HepG2 (cell line): Measurements from ENCODE around the gene LMAN2L. TPM values are rescaled to one million over a fixed set of nuclear protein-coding genes. Genes with fewer than 3 reads are reported as not detected.
A peak's percentile ranks its signal among the peaks of the same experiment; 100 is the strongest.

Source experiments
- FOXO1 ChIP-seq: sonication (generic); formaldehyde crosslinking; IDR thresholded peaks from 2 replicates; pipeline ENCODE4 v1.4.0; 2020; ENCODE audit warnings: missing genetic modification reagents
- FOXP1 ChIP-seq, 2 experiments: fragments of 450-650 bp in 1 of 2; IDR thresholded peaks; 2 replicates each; pipeline ENCODE4 v1.6.1; 2017 to 2018; ENCODE audit warnings: antibody characterized with exemption in 1 of 2
- GATA4 ChIP-seq: sonication (generic); IDR thresholded peaks from 2 replicates; pipeline ENCODE4 v1.6.1; 2016; ENCODE audit warnings: antibody characterized with exemption, low read depth, borderline replicate concordance
- NFE2L2 ChIP-seq: fragments of 150-350 bp; IDR thresholded peaks from 2 replicates; pipeline ENCODE4 v1.6.1; 2014; ENCODE audit warnings: low read length
- NONO ChIP-seq, 2 experiments: fragments of 450-650 bp in 1 of 2; sonication (generic) in 1 of 2; formaldehyde crosslinking in 1 of 2; IDR thresholded peaks in 1 of 2; conservative IDR thresholded peaks in 1 of 2; 2 replicates each; pipeline versions ENCODE4 v1.6.1 to v1.8.0; 2017 to 2022; ENCODE audit warnings: mild to moderate bottlenecking in 1 of 2, missing genetic modification reagents in 1 of 2, moderate library complexity in 1 of 2
- ONECUT2 ChIP-seq: sonication (generic); formaldehyde crosslinking; IDR thresholded peaks from 2 replicates; pipeline ENCODE4 v1.4.0; 2020; ENCODE audit warnings: missing genetic modification reagents
- SMAD1 ChIP-seq: sonication (generic); formaldehyde crosslinking; IDR thresholded peaks from 2 replicates; pipeline ENCODE4 v1.4.0; 2020; ENCODE audit warnings: missing genetic modification reagents, low read depth, mild to moderate bottlenecking, borderline replicate concordance
- ZNF160 ChIP-seq: sonication (generic); formaldehyde crosslinking; IDR thresholded peaks from 2 replicates; pipeline ENCODE4 v1.8.0; 2022; ENCODE audit warnings: mild to moderate bottlenecking, inconsistent platforms, missing genetic modification reagents
- ZNF3 ChIP-seq: IDR thresholded peaks from 2 replicates; pipeline ENCODE4 v1.7.0; 2017; ENCODE audit warnings: inconsistent platforms
- ZNF30 ChIP-seq: sonication (generic); formaldehyde crosslinking; IDR thresholded peaks from 2 replicates; pipeline ENCODE4 v1.5.0; 2020; ENCODE audit warnings: mild to moderate bottlenecking, missing genetic modification reagents
- ZNF34 ChIP-seq: sonication (generic); formaldehyde crosslinking; IDR thresholded peaks from 2 replicates; pipeline ENCODE4 v1.4.0; 2020; ENCODE audit warnings: mild to moderate bottlenecking, missing genetic modification reagents, borderline replicate concordance
- ZNF558 ChIP-seq: sonication (generic); formaldehyde crosslinking; IDR thresholded peaks from 2 replicates; pipeline ENCODE4 v1.9.0; 2022; ENCODE audit warnings: mild to moderate bottlenecking, missing genetic modification reagents, borderline replicate concordance
- ZNF879 ChIP-seq: sonication (generic); formaldehyde crosslinking; IDR thresholded peaks from 2 replicates; pipeline ENCODE4 v1.8.1; 2023; ENCODE audit warnings: missing genetic modification reagents
- ZXDC ChIP-seq: sonication (generic); formaldehyde crosslinking; IDR thresholded peaks from 2 replicates; pipeline ENCODE4 v1.5.0; 2020; ENCODE audit warnings: mild to moderate bottlenecking, missing genetic modification reagents
- polyA plus RNA-seq, 8 experiments: library from polyadenylated mRNA; depleted of rRNA in 3 of 8; stranded (reverse) in 7 of 8; unstranded in 1 of 8; fragments of >200 nt; fragmentation: Illumina TruSeq in 4 of 8; extraction: Trizol in 4 of 8; gene quantifications; 2 replicates each; pipeline versions ENCODE4 v1.2.1 to v1.2.3, GENCODE V29; 2011 to 2016; ENCODE audit warnings: low read depth in 4 of 8, missing spikeins in 1 of 8, mixed read lengths in 1 of 8; ENCODE audit not compliant: insufficient read depth in 1 of 8
- total RNA-seq, 5 experiments: library from RNA; depleted of rRNA; stranded (reverse); fragments of >200 nt; fragmentation: Illumina TruSeq; extraction: Trizol; gene quantifications; 2 replicates each; pipeline ENCODE4 v1.2.3, GENCODE V29; 2016; ENCODE audit warnings: low read depth in 1 of 5
- TF ChIP-seq, protein P1 (sequence below): sonication (generic); formaldehyde crosslinking; IDR thresholded peaks from 2 replicates; pipeline ENCODE4 v1.8.1; 2023; ENCODE audit warnings: mild to moderate bottlenecking, missing genetic modification reagents
- TF ChIP-seq, protein P2 (sequence below): sonication (generic); formaldehyde crosslinking; IDR thresholded peaks from 2 replicates; pipeline ENCODE4 v1.4.0; 2020; ENCODE audit warnings: missing genetic modification reagents, borderline replicate concordance
- TF ChIP-seq, protein P3 (sequence below): sonication (generic); formaldehyde crosslinking; IDR thresholded peaks from 2 replicates; pipeline ENCODE4 v1.5.1; 2020; ENCODE audit warnings: mild to moderate bottlenecking, missing genetic modification reagents, borderline replicate concordance
- TF ChIP-seq, protein P4 (sequence below): sonication (generic); formaldehyde crosslinking; IDR thresholded peaks from 2 replicates; pipeline ENCODE4 v1.4.0; 2020; ENCODE audit warnings: missing genetic modification reagents, borderline replicate concordance

LMAN2L gene
- total and polyA plus RNA-seq, 2 of the 13 experiments (the other 11 are each of a cell fraction or from before 2014, with no cell fraction given) = 39.1 to 57.9 TPM

GRCh38 chr2:96685577-96686459 is 54.0 kb downstream of the LMAN2L start (continued):
- TF ChIP-seq, protein P1, sequence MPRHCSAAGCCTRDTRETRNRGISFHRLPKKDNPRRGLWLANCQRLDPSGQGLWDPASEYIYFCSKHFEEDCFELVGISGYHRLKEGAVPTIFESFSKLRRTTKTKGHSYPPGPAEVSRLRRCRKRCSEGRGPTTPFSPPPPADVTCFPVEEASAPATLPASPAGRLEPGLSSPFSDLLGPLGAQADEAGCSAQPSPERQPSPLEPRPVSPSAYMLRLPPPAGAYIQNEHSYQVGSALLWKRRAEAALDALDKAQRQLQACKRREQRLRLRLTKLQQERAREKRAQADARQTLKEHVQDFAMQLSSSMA (CRISPR knock-in tag) = peak; percentile 83; the same call in 1 of the 2 replicates
- no peak for TF ChIP-seq ZNF558 (CRISPR knock-in tag)
- TF ChIP-seq ZNF160 = no peak
- TF ChIP-seq, protein P2, sequence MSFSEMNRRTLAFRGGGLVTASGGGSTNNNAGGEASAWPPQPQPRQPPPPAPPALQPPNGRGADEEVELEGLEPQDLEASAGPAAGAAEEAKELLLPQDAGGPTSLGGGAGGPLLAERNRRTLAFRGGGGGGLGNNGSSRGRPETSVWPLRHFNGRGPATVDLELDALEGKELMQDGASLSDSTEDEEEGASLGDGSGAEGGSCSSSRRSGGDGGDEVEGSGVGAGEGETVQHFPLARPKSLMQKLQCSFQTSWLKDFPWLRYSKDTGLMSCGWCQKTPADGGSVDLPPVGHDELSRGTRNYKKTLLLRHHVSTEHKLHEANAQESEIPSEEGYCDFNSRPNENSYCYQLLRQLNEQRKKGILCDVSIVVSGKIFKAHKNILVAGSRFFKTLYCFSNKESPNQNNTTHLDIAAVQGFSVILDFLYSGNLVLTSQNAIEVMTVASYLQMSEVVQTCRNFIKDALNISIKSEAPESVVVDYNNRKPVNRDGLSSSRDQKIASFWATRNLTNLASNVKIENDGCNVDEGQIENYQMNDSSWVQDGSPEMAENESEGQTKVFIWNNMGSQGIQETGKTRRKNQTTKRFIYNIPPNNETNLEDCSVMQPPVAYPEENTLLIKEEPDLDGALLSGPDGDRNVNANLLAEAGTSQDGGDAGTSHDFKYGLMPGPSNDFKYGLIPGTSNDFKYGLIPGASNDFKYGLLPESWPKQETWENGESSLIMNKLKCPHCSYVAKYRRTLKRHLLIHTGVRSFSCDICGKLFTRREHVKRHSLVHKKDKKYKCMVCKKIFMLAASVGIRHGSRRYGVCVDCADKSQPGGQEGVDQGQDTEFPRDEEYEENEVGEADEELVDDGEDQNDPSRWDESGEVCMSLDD (CRISPR knock-in tag) = no peak
- TF ChIP-seq GATA4 = no peak
- TF ChIP-seq SMAD1 (CRISPR knock-in tag) = peak; percentile 79
- TF ChIP-seq ZNF3 (CRISPR knock-in tag) = no peak
- TF ChIP-seq ZXDC (CRISPR knock-in tag) = 0 out of 2 replicates have a peak, but pooled peaks have one; percentile 36
- no peak for TF ChIP-seq FOXP1 (IDR thresholded peaks at IDR 0.05)
- TF ChIP-seq FOXP1 (CRISPR knock-in tag; IDR thresholded peaks at IDR 0.05) = no peak
- no peak for TF ChIP-seq NFE2L2
- TF ChIP-seq ZNF30 (CRISPR knock-in tag) = no peak
- TF ChIP-seq, protein P3, sequence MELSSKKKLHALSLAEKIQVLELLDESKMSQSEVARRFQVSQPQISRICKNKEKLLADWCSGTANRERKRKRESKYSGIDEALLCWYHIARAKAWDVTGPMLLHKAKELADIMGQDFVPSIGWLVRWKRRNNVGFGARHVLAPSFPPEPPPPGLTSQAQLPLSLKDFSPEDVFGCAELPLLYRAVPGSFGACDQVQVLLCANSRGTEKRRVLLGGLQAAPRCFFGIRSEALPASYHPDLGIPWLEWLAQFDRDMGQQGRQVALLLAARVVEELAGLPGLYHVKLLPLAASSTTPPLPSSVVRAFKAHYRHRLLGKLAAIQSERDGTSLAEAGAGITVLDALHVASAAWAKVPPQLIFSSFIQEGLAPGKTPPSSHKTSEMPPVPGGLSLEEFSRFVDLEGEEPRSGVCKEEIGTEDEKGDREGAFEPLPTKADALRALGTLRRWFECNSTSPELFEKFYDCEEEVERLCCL = no peak
- no peak for TF ChIP-seq ZNF879
- TF ChIP-seq FOXO1 = peak; percentile 32; the same call in 1 of the 2 replicates
- TF ChIP-seq, protein P4, sequence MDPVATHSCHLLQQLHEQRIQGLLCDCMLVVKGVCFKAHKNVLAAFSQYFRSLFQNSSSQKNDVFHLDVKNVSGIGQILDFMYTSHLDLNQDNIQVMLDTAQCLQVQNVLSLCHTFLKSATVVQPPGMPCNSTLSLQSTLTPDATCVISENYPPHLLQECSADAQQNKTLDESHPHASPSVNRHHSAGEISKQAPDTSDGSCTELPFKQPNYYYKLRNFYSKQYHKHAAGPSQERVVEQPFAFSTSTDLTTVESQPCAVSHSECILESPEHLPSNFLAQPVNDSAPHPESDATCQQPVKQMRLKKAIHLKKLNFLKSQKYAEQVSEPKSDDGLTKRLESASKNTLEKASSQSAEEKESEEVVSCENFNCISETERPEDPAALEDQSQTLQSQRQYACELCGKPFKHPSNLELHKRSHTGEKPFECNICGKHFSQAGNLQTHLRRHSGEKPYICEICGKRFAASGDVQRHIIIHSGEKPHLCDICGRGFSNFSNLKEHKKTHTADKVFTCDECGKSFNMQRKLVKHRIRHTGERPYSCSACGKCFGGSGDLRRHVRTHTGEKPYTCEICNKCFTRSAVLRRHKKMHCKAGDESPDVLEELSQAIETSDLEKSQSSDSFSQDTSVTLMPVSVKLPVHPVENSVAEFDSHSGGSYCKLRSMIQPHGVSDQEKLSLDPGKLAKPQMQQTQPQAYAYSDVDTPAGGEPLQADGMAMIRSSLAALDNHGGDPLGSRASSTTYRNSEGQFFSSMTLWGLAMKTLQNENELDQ (CRISPR knock-in tag) = peak; percentile 50; the same call in 1 of the 2 replicates
- TF ChIP-seq ONECUT2 = no peak
- TF ChIP-seq NONO (IDR thresholded peaks at IDR 0.05) = no peak
- peak; percentile 67 for TF ChIP-seq NONO (CRISPR knock-in tag; conservative IDR thresholded peaks at IDR 0.05)
- TF ChIP-seq ZNF34 = no peak
